UCSD-AML1 (cell line): Measurements from ENCODE around the gene TGFBR3.

Source experiments
- DNase-seq: peaks from one replicate; lab custom pipeline; 2025; ENCODE audit not compliant: unreplicated experiment; lab: John Stamatoyannopoulos, UW

Gene TGFBR3

GRCh38 chr1:91827459-91828321, 58.3 kb downstream of the TGFBR3 start:
- no peak for DNase-seq

DNA sequence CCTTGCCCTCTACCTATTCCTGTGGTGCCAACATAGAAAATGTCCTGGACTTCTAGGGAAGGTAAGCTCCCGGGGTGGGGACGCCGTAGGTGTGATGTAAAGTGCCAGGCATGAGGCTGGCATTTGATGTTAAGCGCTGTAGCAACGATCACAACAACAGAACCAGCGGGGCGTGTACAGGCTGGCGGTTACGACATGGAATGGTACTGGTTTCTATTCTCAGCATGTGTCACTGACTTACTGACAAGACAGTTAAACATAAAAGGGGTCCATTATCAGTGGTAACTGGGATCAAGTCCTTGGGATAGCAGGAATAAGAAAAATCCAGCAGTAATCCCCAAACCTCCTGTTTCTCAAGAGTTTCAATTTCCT, 58.9 kb downstream of the TGFBR3 start:
- no peak for DNase-seq

GRCh38 chr1:91826649-91827048, 59.3 kb downstream of the TGFBR3 start:
- DNase-seq, result no peak

- DNase-seq, result no peak
Observed at GRCh38 chr1:91826248-91826647, 59.7 kb downstream of the TGFBR3 start.

GRCh38 chr1:91821126-91821868, 64.7 kb downstream of the TGFBR3 start:
- DNase-seq, result no peak

- DNase-seq, result no peak
Observed at GRCh38 chr1:91819038-91819788, 66.7 kb downstream of the TGFBR3 start.

- no peak for DNase-seq
Observed at GRCh38 chr1:91818713-91818975, 67.3 kb downstream of the TGFBR3 start.

- DNase-seq, result no peak
Observed at GRCh38 chr1:91817211-91817905, 68.6 kb downstream of the TGFBR3 start.

- DNase-seq, result no peak
Observed at GRCh38 chr1:91816031-91816430, 69.9 kb downstream of the TGFBR3 start.

GRCh38 chr1:91814448-91814847, 71.5 kb downstream of the TGFBR3 start:
- DNase-seq, result no peak

GRCh38 chr1:91813813-91814212, 72.1 kb downstream of the TGFBR3 start:
- no peak for DNase-seq

DNA sequence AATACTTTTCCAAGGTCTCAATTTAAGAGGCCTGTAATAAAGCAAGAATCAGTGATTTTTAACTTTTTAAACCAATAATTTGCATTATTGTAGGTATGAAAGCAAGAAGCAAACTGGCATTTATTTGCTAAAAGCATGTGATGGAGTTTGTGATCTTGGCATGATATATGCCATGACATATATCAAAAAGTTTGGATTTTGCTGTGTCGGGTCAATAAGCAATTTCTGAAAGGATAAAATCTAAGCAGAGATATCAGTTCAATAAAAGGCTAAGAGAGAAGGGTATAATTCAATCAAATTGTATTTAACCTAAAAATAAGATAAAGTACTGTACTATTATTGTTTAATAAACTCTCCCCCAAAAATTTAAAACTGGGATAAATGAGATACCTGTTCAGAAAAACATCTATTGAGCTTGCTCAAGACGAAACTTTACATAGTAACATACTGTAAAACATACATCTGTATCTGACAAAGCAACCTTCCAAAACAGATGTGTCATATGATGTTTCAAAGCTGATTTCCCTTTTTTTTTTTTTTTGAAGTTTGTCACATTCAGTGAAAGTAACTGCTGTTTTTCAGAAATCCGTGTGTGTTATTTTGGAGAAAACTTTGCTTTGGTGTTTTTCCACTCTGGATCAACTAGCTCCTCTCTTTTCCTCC, 74.5 kb downstream of the TGFBR3 start:
- DNase-seq, result no peak

DNA sequence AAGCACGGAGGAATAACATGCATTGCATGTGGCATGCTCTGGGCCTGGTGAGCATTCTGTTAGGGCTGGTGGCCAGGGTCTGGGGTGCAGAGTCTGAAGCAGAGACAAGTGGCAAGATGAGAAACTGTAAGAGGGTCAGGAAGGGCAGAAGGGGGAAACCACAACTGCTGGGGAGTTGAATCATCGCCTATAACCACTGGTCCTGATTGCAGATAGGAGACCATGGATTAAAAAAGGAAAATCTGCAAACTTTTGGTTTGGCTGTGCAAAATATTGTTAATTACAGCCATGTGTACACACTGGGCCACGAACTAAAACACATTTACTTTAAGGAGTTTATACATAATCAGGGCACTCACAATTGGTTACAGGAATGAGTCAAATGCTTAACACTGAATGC, 76.6 kb downstream of the TGFBR3 start:
- no peak for DNase-seq

DNA sequence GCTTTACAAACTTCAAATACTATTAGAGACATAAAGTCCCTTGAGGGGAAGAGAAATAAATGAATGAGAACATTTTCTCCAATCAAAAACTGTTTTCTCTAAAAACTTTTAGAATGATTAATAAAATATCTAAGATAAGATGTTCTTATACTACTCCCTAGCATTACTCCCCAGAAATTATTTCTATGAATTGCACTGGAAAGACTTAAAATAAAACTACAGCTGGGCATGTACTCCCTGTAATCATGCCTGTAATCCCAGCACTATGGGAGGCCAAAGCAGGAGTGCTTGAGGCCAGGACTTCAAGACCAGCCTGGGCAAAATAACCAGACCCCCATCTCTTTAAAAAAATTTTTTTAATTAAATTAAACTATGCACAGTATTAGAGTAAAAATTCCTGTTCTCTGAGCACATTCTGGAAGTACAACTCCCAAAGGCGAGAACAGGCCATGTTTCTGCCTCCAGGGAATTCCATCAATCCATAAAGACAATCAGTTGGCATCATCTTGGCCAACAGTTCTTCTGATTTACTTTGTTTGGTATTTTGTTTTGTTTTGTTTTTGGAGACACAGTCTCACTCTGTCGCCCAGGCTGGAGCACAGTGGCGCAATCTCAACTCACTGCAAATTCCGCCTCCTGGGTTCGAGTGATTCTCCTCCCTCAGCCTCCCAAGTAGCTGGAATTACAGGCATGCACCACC, 77.9 kb downstream of the TGFBR3 start:
- no peak for DNase-seq

DNA sequence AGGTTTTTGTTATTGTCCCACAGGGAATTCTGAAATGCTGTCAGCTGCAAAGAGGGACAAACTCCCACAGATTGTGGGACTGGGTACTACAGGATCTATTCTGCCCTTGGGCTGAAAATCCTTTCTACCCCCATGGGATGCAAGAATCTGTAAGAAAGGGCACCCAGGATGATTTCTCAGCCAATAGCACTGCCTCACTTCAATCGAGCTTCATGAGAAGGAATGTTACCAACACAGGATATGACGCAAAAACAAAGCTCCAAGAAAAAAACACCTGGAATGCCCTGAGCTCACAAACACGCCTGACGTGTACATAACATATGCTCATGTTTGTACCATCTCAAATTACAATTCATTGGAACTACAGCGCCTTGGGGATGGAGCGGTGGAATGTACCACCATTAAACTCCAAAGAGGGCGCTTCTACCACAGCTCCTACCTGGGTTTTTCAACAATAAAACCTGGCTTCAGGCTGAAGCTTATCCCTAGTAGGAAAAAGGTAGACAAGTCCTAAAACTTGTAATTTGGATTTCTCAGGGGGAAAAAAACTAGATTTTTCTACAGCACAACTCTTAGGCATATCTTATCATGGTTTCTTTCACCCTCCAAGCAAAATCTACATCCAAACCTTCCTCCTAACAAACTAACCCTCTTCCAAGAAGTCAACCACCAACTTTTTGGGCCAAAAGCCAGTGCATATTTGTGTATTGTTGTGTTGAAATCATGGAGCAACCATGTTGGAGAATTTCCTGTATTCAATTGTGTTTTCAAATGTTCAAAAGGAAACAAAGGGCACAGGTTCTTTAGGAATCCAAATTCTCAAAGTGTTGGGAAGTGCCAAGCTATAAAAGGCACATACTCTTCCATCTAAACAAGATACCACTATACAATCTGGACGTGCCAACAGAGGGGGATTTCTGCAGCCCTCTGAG, 78.9 kb downstream of the TGFBR3 start:
- DNase-seq, result no peak

DNA sequence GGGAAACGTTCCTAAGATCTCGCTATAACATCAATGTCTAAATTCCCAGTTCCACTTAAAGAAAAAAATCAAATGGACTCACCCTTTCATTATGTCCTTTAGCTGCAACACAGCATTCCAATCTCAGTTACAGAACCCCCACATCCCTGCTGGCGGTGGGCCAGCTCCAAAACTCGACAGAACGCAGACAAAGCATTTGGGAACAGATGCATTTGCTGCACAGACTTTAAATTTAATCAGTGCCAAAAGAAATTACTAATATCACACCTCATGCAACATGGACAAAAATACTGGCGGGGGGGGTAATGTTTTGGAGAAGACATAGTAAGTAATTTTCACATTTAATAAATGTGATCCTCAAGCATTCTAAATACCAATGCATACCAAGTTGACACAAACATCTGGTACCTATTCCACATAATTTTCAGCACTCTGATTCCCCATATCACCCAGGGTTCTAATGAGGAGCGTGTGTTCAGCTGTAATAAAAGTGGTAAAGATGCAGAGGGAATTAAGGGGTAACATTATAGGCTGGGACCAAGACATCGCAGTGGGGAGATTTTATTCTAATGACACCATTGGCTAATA, 79.7 kb downstream of the TGFBR3 start:
- no peak for DNase-seq

- DNase-seq, result no peak
Observed at GRCh38 chr1:91805311-91805801, 80.6 kb downstream of the TGFBR3 start.

GRCh38 chr1:91804546-91805023, 81.4 kb downstream of the TGFBR3 start:
- DNase-seq, result no peak
